GM23338 (cell line): ENCODE data around the gene TNNI2. TPM values are rescaled to one million over a fixed set of nuclear protein-coding genes. Genes with fewer than 3 reads are reported as not detected.
"Not testable (repeated sequence)": the region's sequence is repeated elsewhere in the genome, so short reads cannot be mapped to it uniquely, and the experiment has no call there.

Experiments
- ATAC-seq: fragments of 200-7000 bp; cut with Tn5 transposase; 3 replicates; pipeline ENCODE4 v1.9.1; 2020
- DNase-seq: peaks from one replicate; pipeline ENCODE4 v3.0.0-alpha.2; 2015; ENCODE audit warnings: low spot score
- H2AFZ ChIP-seq: fragments of 200-600 bp; sonication (generic); 2 replicates; pipeline ENCODE4 v1.8.0; 2016; ENCODE audit warnings: antibody characterized with exemption, mild to moderate bottlenecking, moderate library complexity
- H3F3A ChIP-seq: fragments of 200-600 bp; sonication (generic); replicated peaks from 2 replicates; pipeline ENCODE4 v1.8.0; 2017; ENCODE audit warnings: antibody characterized with exemption, mixed run types, low read depth
- H3K27ac ChIP-seq: fragments of 200-600 bp; sonication (generic); 2 replicates; pipeline ENCODE4 v1.6.1; 2016; ENCODE audit warnings: low read depth
- H3K27me3 ChIP-seq: fragments of 200-600 bp; sonication (generic); 2 replicates; pipeline ENCODE4 v1.8.0; 2016; ENCODE audit warnings: mild to moderate bottlenecking, mixed run types, moderate library complexity; ENCODE audit not compliant: insufficient read depth
- H3K36me3 ChIP-seq: fragments of 200-600 bp; sonication (generic); 2 replicates; pipeline ENCODE4 v1.8.0; 2016; ENCODE audit warnings: mild to moderate bottlenecking; ENCODE audit not compliant: insufficient read depth
- H3K4me1 ChIP-seq: fragments of 200-600 bp; sonication (generic); 2 replicates; pipeline ENCODE4 v1.8.0; 2016; ENCODE audit warnings: mild to moderate bottlenecking, moderate library complexity; ENCODE audit not compliant: insufficient read depth
- H3K4me2 ChIP-seq: fragments of 200-600 bp; sonication (generic); 2 replicates; pipeline ENCODE4 v1.7.1; 2017; ENCODE audit warnings: mixed run types
- H3K4me3 ChIP-seq: fragments of 200-600 bp; sonication (generic); 2 replicates; pipeline ENCODE4 v1.6.1; 2016; ENCODE audit warnings: mixed run types
- H3K79me2 ChIP-seq: fragments of 200-600 bp; sonication (generic); replicated peaks from 2 replicates; pipeline ENCODE4 v1.8.0; 2017; ENCODE audit warnings: mild to moderate bottlenecking; ENCODE audit not compliant: insufficient read depth
- H3K9me2 ChIP-seq: fragments of 200-600 bp; sonication (generic); 2 replicates; pipeline ENCODE4 v1.8.0; 2017; ENCODE audit not compliant: insufficient read depth
- H4K20me1 ChIP-seq: fragments of 200-600 bp; sonication (generic); replicated peaks from 2 replicates; pipeline ENCODE4 v1.8.0; 2017; ENCODE audit warnings: mild to moderate bottlenecking; ENCODE audit not compliant: insufficient read depth
- H3K27ac Mint-ChIP-seq: 2 replicates; pipeline ENCODE4 v1.8.0; 2020; ENCODE audit warnings: inconsistent platforms, mild to moderate bottlenecking, moderate library complexity, mixed read lengths
- H3K27me3 Mint-ChIP-seq: 3 replicates; pipeline ENCODE4 v1.8.0; 2022; ENCODE audit warnings: low read depth, mild to moderate bottlenecking, moderate library complexity, mixed read lengths, inconsistent platforms; ENCODE audit not compliant: insufficient read depth, poor library complexity
- H3K36me3 Mint-ChIP-seq: 3 replicates; pipeline ENCODE4 v1.8.0; 2021; ENCODE audit warnings: low read depth, mild to moderate bottlenecking, inconsistent platforms, moderate library complexity, mixed read lengths
- H3K4me1 Mint-ChIP-seq: 3 replicates; pipeline ENCODE4 v1.8.0; 2020; ENCODE audit warnings: mild to moderate bottlenecking, inconsistent platforms, mixed read lengths
- H3K4me3 Mint-ChIP-seq: 3 replicates; pipeline ENCODE4 v1.8.0; 2021; ENCODE audit warnings: moderate library complexity, mild to moderate bottlenecking, inconsistent platforms, mixed read lengths
- H3K9me3 Mint-ChIP-seq: 3 replicates; pipeline ENCODE4 v1.8.0; 2020; ENCODE audit warnings: moderate library complexity, mild to moderate bottlenecking, inconsistent platforms, mixed read lengths
- ETS1 ChIP-seq: IDR thresholded peaks from 2 replicates; pipeline ENCODE4 v1.6.1; 2016; ENCODE audit warnings: antibody characterized with exemption
- ZNF462 ChIP-seq: fragments of 250-450 bp; sonication (Bioruptor Pico); IDR thresholded peaks from 2 replicates; pipeline ENCODE4 v1.5.0; 2020; ENCODE audit warnings: mild to moderate bottlenecking, moderate library complexity
- polyA plus RNA-seq: library from polyadenylated mRNA; unstranded; fragments of >200 nt; fragmentation: Nextera tagmentation; extraction: Ambion mirVana; gene quantifications from 2 replicates; pipeline ENCODE4 v1.2.1, GENCODE V29; 2016
- total RNA-seq: library from RNA; depleted of rRNA; stranded (reverse); fragments of >200 nt; shearing (Covaris generic); gene quantifications from 2 replicates; pipeline ENCODE4 v1.2.3, GENCODE V29; 2014
- TF ChIP-seq, protein P1 (sequence below): IDR thresholded peaks from one replicate; pipeline ENCODE4 v1.6.1; 2018; ENCODE audit warnings: antibody characterized with exemption; ENCODE audit not compliant: unreplicated experiment

The TNNI2 gene
- total and polyA plus RNA-seq, 2 experiments from 2014 or later: not detected

- TF ChIP-seq ZNF462 (CRISPR knock-in tag) (no peak), ETS1 (no peak)
- TF ChIP-seq, protein P1, sequence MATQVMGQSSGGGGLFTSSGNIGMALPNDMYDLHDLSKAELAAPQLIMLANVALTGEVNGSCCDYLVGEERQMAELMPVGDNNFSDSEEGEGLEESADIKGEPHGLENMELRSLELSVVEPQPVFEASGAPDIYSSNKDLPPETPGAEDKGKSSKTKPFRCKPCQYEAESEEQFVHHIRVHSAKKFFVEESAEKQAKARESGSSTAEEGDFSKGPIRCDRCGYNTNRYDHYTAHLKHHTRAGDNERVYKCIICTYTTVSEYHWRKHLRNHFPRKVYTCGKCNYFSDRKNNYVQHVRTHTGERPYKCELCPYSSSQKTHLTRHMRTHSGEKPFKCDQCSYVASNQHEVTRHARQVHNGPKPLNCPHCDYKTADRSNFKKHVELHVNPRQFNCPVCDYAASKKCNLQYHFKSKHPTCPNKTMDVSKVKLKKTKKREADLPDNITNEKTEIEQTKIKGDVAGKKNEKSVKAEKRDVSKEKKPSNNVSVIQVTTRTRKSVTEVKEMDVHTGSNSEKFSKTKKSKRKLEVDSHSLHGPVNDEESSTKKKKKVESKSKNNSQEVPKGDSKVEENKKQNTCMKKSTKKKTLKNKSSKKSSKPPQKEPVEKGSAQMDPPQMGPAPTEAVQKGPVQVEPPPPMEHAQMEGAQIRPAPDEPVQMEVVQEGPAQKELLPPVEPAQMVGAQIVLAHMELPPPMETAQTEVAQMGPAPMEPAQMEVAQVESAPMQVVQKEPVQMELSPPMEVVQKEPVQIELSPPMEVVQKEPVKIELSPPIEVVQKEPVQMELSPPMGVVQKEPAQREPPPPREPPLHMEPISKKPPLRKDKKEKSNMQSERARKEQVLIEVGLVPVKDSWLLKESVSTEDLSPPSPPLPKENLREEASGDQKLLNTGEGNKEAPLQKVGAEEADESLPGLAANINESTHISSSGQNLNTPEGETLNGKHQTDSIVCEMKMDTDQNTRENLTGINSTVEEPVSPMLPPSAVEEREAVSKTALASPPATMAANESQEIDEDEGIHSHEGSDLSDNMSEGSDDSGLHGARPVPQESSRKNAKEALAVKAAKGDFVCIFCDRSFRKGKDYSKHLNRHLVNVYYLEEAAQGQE: no peak
Measured at GRCh38 chr11:1884303-1884700, 45.5 kb downstream of the TNNI2 start (continued).

GRCh38 chr11:1886551-1886950, 47.8 kb downstream of the TNNI2 start:
- H3K27ac Mint-ChIP-seq, H3K4me3 ChIP-seq, H3K27me3 Mint-ChIP-seq, H3K79me2 ChIP-seq, H3K9me2 ChIP-seq, H3K4me1 ChIP-seq, H3K27me3 ChIP-seq, ATAC-seq, H3K4me1 Mint-ChIP-seq, H3K27ac ChIP-seq, H3K4me2 ChIP-seq, H3K9me3 Mint-ChIP-seq, H3K4me3 Mint-ChIP-seq, H3K36me3 Mint-ChIP-seq, H2AFZ ChIP-seq, H3K36me3 ChIP-seq, H4K20me1 ChIP-seq, H3F3A ChIP-seq, DNase-seq: not testable (repeated sequence)
